Liver (tissue), 9 donors: Measurements from ENCODE around the gene CEBPG. TPM values are rescaled to one million over a fixed set of nuclear protein-coding genes. Genes with fewer than 3 reads are reported as not detected.

Experiments used
- DNase-seq: peaks from one replicate; pipeline ENCODE4 v3.0.0-alpha.2; 2017; ENCODE audit warnings: low spot score
- H3K27ac ChIP-seq, 2 donors: one replicate each; pipeline ENCODE4 v1.7.0; 2013; ENCODE audit warnings: inconsistent platforms in 2 of 2, low read length in 2 of 2, control low read depth in 1 of 2, low read depth in 1 of 2, mild to moderate bottlenecking in 1 of 2
- H3K27me3 ChIP-seq, 4 donors: one replicate each; pipeline versions ENCODE4 v1.6.1 to v1.7.0; 2013; ENCODE audit warnings: low read length in 3 of 4, inconsistent platforms in 1 of 4, mild to moderate bottlenecking in 1 of 4, moderate library complexity in 1 of 4; ENCODE audit not compliant: control insufficient read depth in 4 of 4, insufficient read depth in 4 of 4
- H3K36me3 ChIP-seq, 4 donors: one replicate each; pipeline versions ENCODE4 v1.6.1 to v1.7.0; 2013; ENCODE audit warnings: low read length in 3 of 4, mild to moderate bottlenecking in 3 of 4, low read depth in 1 of 4, moderate library complexity in 1 of 4; ENCODE audit not compliant: control insufficient read depth in 4 of 4, insufficient read depth in 3 of 4
- H3K4me1 ChIP-seq, 4 donors: one replicate each; pipeline versions ENCODE4 v1.6.1 to v1.7.0; 2013; ENCODE audit warnings: low read length in 3 of 4, mild to moderate bottlenecking in 3 of 4, moderate library complexity in 1 of 4; ENCODE audit not compliant: control insufficient read depth in 4 of 4, insufficient read depth in 4 of 4
- H3K4me3 ChIP-seq, 3 donors: one replicate each; pipeline versions ENCODE4 v1.6.1 to v1.7.0; 2013; ENCODE audit warnings: low read length in 3 of 3, control low read depth in 1 of 3, low read depth in 1 of 3, mild to moderate bottlenecking in 1 of 3
- H3K9ac ChIP-seq, 2 donors: one replicate each; pipeline ENCODE4 v1.7.0; 2013; ENCODE audit warnings: low read length in 2 of 2, mild to moderate bottlenecking in 2 of 2, moderate library complexity in 2 of 2, control low read depth in 1 of 2, low read depth in 1 of 2
- H3K9me3 ChIP-seq, 4 donors: one replicate each; pipeline versions ENCODE4 v1.6.1 to v1.7.0; 2013; ENCODE audit warnings: low read length in 3 of 4; ENCODE audit not compliant: control insufficient read depth in 4 of 4
- ATF3 ChIP-seq: IDR thresholded peaks from 2 replicates; pipeline ENCODE4 v1.6.1; 2016; ENCODE audit warnings: antibody characterized with exemption
- CTCF ChIP-seq: fragments of 150-350 bp; IDR thresholded peaks from 2 replicates; pipeline ENCODE4 v1.5.1; 2017; ENCODE audit warnings: improper control_type of control experiment, low read depth, low read length; ENCODE audit not compliant: missing input control
- EGR1 ChIP-seq, 2 donors: IDR thresholded peaks; 2 replicates each; pipeline ENCODE4 v1.6.1; 2016 to 2018; ENCODE audit warnings: antibody characterized with exemption in 2 of 2, low read depth in 2 of 2
- FOXA1 ChIP-seq: IDR thresholded peaks from 2 replicates; pipeline ENCODE4 v1.6.1; 2016; ENCODE audit warnings: antibody characterized with exemption
- FOXA2 ChIP-seq: IDR thresholded peaks from 2 replicates; pipeline ENCODE4 v1.6.1; 2016; ENCODE audit warnings: antibody characterized with exemption
- HNF4A ChIP-seq, 2 donors: conservative IDR thresholded peaks; 2 replicates each; pipeline ENCODE4 v1.6.1; 2016; ENCODE audit warnings: antibody characterized with exemption in 2 of 2, mild to moderate bottlenecking in 2 of 2
- HNF4G ChIP-seq: IDR thresholded peaks from 2 replicates; pipeline ENCODE4 v1.6.1; 2016; ENCODE audit warnings: antibody characterized with exemption
- JUND ChIP-seq, 2 donors: IDR thresholded peaks; 2 replicates each; pipeline ENCODE4 v1.6.1; 2016; ENCODE audit warnings: antibody characterized with exemption in 2 of 2
- NR2F2 ChIP-seq: IDR thresholded peaks from 2 replicates; pipeline ENCODE4 v1.6.1; 2016; ENCODE audit warnings: antibody characterized with exemption
- RAD21 ChIP-seq, 2 donors: IDR thresholded peaks; 2 replicates each; pipeline ENCODE4 v1.6.1; 2016; ENCODE audit warnings: antibody characterized with exemption in 2 of 2, mild to moderate bottlenecking in 2 of 2
- RXRA ChIP-seq, 2 donors: IDR thresholded peaks; 2 replicates each; pipeline ENCODE4 v1.6.1; 2017 to 2018; ENCODE audit warnings: antibody characterized with exemption in 2 of 2, mild to moderate bottlenecking in 1 of 2
- SP1 ChIP-seq: IDR thresholded peaks from 2 replicates; pipeline ENCODE4 v1.6.1; 2018; ENCODE audit warnings: antibody characterized with exemption, mild to moderate bottlenecking
- TAF1 ChIP-seq: conservative IDR thresholded peaks from 2 replicates; pipeline ENCODE4 v1.6.1; 2016; ENCODE audit warnings: antibody characterized with exemption, mild to moderate bottlenecking
- ZBTB33 ChIP-seq: IDR thresholded peaks from 2 replicates; pipeline ENCODE4 v1.6.1; 2016; ENCODE audit warnings: antibody characterized with exemption
- WGBS: extraction: QIAGEN DNeasy Blood & Tissue Kit; methylation state at CpG from one replicate; pipeline ENCODE4 v1.1.7; 2013; 5-methylcytosine and 5-hydroxymethylcytosine counted together
- polyA plus RNA-seq, 2 donors: library from polyadenylated mRNA; stranded (reverse) in 1 of 2; unstranded in 1 of 2; fragments of 200-250 nt in 1 of 2; fragments of >200 nt in 1 of 2; fragmentation: Nextera tagmentation in 1 of 2; extraction: Ambion mirVana in 1 of 2; gene quantifications; one replicate each; pipeline versions ENCODE4 v1.2.1 to v1.2.3, GENCODE V29; 2013 to 2015
- total RNA-seq, 2 donors: library from RNA; depleted of rRNA; stranded (reverse); fragments of >200 nt; gene quantifications; one replicate each; pipeline ENCODE4 v1.2.3, GENCODE V29; 2014
- TF ChIP-seq, protein P1 (sequence below): IDR thresholded peaks from 2 replicates; pipeline ENCODE4 v1.6.1; 2016; ENCODE audit warnings: antibody characterized with exemption
- donor health status: healthy.
- donor health status: healthy.
- donor health status: healthy.
- donor health status: healthy.
- donor health status: healthy.

The CEBPG gene
- total and polyA plus RNA-seq, 4 donors = 16.9 to 36.1 (median 24.2) TPM

DNA sequence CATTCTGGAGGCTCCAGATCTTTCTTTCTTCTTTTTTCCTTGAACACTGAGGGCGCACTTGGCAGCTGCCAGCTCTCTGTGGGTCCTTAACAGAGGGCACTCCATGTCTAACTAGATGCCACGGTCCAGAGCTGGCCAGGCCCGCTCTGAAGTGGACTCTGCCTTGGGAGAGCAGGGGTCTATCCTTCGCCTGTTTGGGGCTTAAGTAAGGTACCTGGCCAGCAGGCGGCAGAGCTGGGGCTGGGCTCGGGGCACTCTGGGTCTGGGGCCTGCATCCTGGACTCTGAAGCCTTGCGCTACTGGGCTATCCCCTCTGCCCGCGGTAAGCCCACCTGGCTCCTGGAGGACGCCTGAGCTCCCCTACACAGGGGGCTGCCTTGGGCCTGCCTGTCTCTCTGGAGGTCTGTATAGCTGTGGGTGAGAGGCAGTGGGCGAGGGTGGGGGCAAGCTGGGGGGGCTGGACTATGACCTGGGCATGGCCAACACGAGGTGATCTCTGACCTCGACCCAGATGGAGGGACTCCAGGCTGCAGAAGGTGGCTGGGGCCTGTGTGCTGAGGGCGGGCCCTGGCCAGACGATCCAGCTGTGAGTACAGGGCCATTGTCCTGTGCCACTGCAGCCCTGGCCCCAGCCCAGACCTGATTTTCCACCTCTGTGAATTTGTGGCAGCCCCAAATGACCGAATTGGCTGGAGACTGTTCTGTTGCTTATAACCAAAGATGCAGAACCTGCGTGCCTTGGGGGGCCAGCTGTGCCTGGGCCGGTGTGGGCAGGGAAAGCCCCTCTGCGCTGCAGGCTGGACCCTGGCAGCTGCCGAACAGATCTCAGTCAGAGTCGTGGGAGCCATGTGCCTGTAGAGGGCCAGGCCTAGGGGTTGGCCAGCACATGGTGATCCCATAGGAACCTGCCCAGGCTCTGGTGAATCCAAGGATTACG lies 26.5 kb downstream of the CEBPG start (continued):
- TF ChIP-seq HNF4G (peak; percentile 84), ZBTB33 (peak; percentile 75), EGR1 (IDR thresholded peaks at IDR 0.05; ENCODE audit: low read depth in 2 of 2) (peak in 1 of 2 donors; percentile 68), RXRA (IDR thresholded peaks at IDR 0.05) (peak; percentile 97)

DNA sequence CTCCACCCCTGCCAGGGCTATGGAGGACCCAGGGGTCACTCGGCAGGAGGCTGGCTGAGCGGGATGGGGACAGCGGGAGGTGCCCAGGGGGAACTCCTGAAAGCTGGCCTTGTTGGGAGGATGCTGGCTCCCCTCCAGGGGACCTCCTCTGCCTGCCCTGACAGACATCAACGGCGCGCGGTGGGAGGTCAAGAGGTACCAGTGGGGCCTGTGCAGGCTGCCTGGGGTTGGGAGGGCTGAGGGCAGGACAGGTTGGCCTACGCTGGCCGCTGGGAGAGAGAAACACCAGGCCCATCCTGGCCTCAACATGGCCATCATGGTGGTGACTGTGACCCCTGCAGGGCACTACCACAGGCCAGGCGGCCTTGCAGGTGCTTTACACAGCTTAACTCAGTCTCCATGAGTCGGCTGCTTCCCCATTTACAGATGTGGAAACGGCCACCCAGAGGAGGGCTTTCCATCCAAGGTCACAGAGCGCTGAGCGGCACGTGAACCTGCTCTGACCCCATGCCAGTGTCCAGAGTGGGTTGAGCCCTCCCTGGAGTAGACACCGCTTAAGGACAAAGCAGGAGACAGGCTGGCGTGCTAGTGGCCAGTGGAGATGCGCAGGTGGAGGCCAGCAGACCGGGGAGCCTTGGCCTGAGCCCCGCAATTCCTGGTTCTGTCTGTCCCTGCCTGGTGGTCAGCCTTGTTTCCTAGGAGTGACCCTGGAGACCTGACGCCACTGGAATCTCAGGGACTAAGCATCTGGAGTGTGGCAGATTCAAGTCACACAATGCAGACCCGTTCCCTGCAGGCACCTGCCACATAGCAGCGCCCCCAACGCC lies 27.6 kb downstream of the CEBPG start:
- no peaks in the 10 kb centered on the region for H3K36me3 ChIP-seq
- peak overlapping the region; percentile 92 to 98 for H3K27ac ChIP-seq
- TF ChIP-seq HNF4A (conservative IDR thresholded peaks at IDR 0.05) = peak in 1 of 2 donors; percentile 4
- TF ChIP-seq EGR1 (IDR thresholded peaks at IDR 0.05; ENCODE audit: low read depth in 2 of 2) = no peak
- TF ChIP-seq FOXA2 = no peak
- peak; percentile 36 for TF ChIP-seq NR2F2
- TF ChIP-seq TAF1 = no peak
- no peak for TF ChIP-seq CTCF
- no peak for TF ChIP-seq FOXA1
- TF ChIP-seq SP1 = peak; percentile 11
- TF ChIP-seq RXRA (IDR thresholded peaks at IDR 0.05) = peak; percentile 57 to 78
- WGBS = 67% methylated on average over 24 of the region's 24 CpGs
- no peak for DNase-seq
- no peaks in the 10 kb centered on the region for H3K27me3 ChIP-seq
- no peaks in the 10 kb centered on the region for H3K9me3 ChIP-seq
- peak overlapping the region in 1 of 2 donors; percentile 32 for H3K9ac ChIP-seq
- H3K4me1 ChIP-seq = peaks cover 51 to 95% (median 82%) of the 10 kb centered on the region in 4 donors
- no peak overlapping the region for H3K4me3 ChIP-seq

- no peak for DNase-seq
- no peaks in the 10 kb centered on the region for H3K9me3 ChIP-seq
- peak overlapping the region; percentile 92 to 98 for H3K27ac ChIP-seq
- 91% methylated on average over 30 of the region's 30 CpGs for WGBS
- no peaks in the 10 kb centered on the region for H3K36me3 ChIP-seq
- no peak overlapping the region for H3K4me3 ChIP-seq
- H3K27me3 ChIP-seq = no peaks in the 10 kb centered on the region
- H3K9ac ChIP-seq = peak overlapping the region in 1 of 2 donors; percentile 32
- peaks cover 50 to 98% (median 81%) of the 10 kb centered on the region in 4 donors for H3K4me1 ChIP-seq
- TF ChIP-seq ATF3 (no peak), ZBTB33 (no peak), CTCF (no peak), FOXA1 (no peak), FOXA2 (no peak), JUND (IDR thresholded peaks at IDR 0.05) (no peak), SP1 (no peak), TAF1 (no peak), HNF4G (no peak), EGR1 (IDR thresholded peaks at IDR 0.05; ENCODE audit: low read depth in 2 of 2) (no peak), RAD21 (IDR thresholded peaks at IDR 0.05) (no peak), NR2F2 (no peak), HNF4A (conservative IDR thresholded peaks at IDR 0.05) (no peak), RXRA (IDR thresholded peaks at IDR 0.05) (no peak)
- TF ChIP-seq, protein P1, sequence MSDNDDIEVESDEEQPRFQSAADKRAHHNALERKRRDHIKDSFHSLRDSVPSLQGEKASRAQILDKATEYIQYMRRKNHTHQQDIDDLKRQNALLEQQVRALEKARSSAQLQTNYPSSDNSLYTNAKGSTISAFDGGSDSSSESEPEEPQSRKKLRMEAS = no peak
Observed at GRCh38 chr19:33401683-33402420, 28.3 kb downstream of the CEBPG start.
